ENCODE measurements around the gene PRSS23.

Gene PRSS23, protein sequence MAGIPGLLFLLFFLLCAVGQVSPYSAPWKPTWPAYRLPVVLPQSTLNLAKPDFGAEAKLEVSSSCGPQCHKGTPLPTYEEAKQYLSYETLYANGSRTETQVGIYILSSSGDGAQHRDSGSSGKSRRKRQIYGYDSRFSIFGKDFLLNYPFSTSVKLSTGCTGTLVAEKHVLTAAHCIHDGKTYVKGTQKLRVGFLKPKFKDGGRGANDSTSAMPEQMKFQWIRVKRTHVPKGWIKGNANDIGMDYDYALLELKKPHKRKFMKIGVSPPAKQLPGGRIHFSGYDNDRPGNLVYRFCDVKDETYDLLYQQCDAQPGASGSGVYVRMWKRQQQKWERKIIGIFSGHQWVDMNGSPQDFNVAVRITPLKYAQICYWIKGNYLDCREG

GRCh38 chr11:86800076-86800959 is at the start of gene PRSS23:
Gene PRSS23, plus strand, starts transcription at chr11:86800542. Its CDS starts 7,102 bp downstream, at chr11:86807644.
- in situ Hi-C loops (cut with MboI; ENCODE audit: low sequenced_read_pairs, unreplicated experiment): loop anchor here (25.0 kb wide), 2 partner anchors 188 to 938 kb away; partner anchors contain the start of gene CCDC83
- TF ChIP-seq, protein P1, sequence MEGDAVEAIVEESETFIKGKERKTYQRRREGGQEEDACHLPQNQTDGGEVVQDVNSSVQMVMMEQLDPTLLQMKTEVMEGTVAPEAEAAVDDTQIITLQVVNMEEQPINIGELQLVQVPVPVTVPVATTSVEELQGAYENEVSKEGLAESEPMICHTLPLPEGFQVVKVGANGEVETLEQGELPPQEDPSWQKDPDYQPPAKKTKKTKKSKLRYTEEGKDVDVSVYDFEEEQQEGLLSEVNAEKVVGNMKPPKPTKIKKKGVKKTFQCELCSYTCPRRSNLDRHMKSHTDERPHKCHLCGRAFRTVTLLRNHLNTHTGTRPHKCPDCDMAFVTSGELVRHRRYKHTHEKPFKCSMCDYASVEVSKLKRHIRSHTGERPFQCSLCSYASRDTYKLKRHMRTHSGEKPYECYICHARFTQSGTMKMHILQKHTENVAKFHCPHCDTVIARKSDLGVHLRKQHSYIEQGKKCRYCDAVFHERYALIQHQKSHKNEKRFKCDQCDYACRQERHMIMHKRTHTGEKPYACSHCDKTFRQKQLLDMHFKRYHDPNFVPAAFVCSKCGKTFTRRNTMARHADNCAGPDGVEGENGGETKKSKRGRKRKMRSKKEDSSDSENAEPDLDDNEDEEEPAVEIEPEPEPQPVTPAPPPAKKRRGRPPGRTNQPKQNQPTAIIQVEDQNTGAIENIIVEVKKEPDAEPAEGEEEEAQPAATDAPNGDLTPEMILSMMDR (IDR thresholded peaks at IDR 0.05; ENCODE audit: borderline replicate concordance, control extremely low read depth, extremely low read depth, insufficient read depth, missing control alignments): no peak
- peak; percentile 58 for DNase-seq (ENCODE audit: low spot score)

- TF ChIP-seq, protein P1 (IDR thresholded peaks at IDR 0.05; ENCODE audit: borderline replicate concordance, control extremely low read depth, extremely low read depth, insufficient read depth, missing control alignments): no peak
- no peak for DNase-seq (ENCODE audit: low spot score)
- in situ Hi-C loops (cut with MboI; ENCODE audit: low sequenced_read_pairs, unreplicated experiment): no loop called here
Observed at GRCh38 chr11:86753459-86753858, 46.9 kb upstream of the PRSS23 start.

GRCh38 chr11:86755146-86755545 is 45.2 kb upstream of the PRSS23 start:
- in situ Hi-C loops (cut with MboI; ENCODE audit: low sequenced_read_pairs, unreplicated experiment): no loop called here
- DNase-seq (ENCODE audit: low spot score): no peak
- TF ChIP-seq, protein P1 (IDR thresholded peaks at IDR 0.05; ENCODE audit: borderline replicate concordance, control extremely low read depth, extremely low read depth, insufficient read depth, missing control alignments): no peak

GRCh38 chr11:86758171-86758570 is 42.2 kb upstream of the PRSS23 start:
- in situ Hi-C loops (cut with MboI; ENCODE audit: low sequenced_read_pairs, unreplicated experiment): no loop called here
- TF ChIP-seq, protein P1 (IDR thresholded peaks at IDR 0.05; ENCODE audit: borderline replicate concordance, control extremely low read depth, extremely low read depth, insufficient read depth, missing control alignments): no peak
- no peak for DNase-seq (ENCODE audit: low spot score)

DNA sequence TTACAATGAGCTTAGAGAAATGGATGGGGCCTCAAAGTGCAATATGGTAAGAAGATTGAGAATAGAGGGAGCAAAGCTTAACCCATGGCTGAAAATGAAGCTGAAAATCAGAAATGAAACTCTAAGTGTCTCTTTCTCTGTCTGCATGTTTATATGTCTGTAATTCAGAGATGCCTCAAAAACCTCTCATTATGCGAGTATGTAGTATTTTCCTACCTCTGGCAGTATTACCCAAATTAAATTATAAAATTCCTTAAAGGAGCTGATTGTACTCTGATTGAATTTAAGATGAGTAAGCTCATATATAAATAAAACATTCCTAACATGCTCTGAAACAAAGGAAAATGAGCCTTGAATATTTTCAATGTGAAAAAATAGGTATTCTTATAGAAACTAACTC is 39.8 kb upstream of the PRSS23 start:
- no peak for DNase-seq (ENCODE audit: low spot score)
- in situ Hi-C loops (cut with MboI; ENCODE audit: low sequenced_read_pairs, unreplicated experiment): no loop called here
- TF ChIP-seq, protein P1 (IDR thresholded peaks at IDR 0.05; ENCODE audit: borderline replicate concordance, control extremely low read depth, extremely low read depth, insufficient read depth, missing control alignments): no peak

- TF ChIP-seq, protein P1 (IDR thresholded peaks at IDR 0.05; ENCODE audit: borderline replicate concordance, control extremely low read depth, extremely low read depth, insufficient read depth, missing control alignments): no peak
- no peak for DNase-seq (ENCODE audit: low spot score)
- in situ Hi-C loops (cut with MboI; ENCODE audit: low sequenced_read_pairs, unreplicated experiment): no loop called here
Observed at GRCh38 chr11:86761978-86762377, 38.4 kb upstream of the PRSS23 start.

Data from GM13976 (cell line).